ENCODE measurements around the gene ADRM1. TPM values are rescaled to one million over a fixed set of nuclear protein-coding genes. Genes with fewer than 3 reads are reported as not detected.
A peak's percentile ranks its signal among the peaks of the same experiment; 100 is the strongest.

The ADRM1 gene
- total RNA-seq, 1 donor from 2014 or later, result 32.9 TPM

GRCh38 chr20:62298577-62299249 lies 4.1 kb upstream of the ADRM1 start:
- no peak for DNase-seq

- DNase-seq, result no peak
Observed at GRCh38 chr20:62299666-62300236, 3.0 kb upstream of the ADRM1 start.

- no peak for DNase-seq
Observed at GRCh38 chr20:62300319-62300718, 2.5 kb upstream of the ADRM1 start.

- DNase-seq, result no peak
Observed at GRCh38 chr20:62301111-62301668, 1.6 kb upstream of the ADRM1 start.

GRCh38 chr20:62301773-62302340 lies 940 bp upstream of the ADRM1 start:
- DNase-seq, result peak; percentile 85

- DNase-seq, result no peak
Observed at GRCh38 chr20:62303062-62303339, 204 bp downstream of the ADRM1 start.

- DNase-seq, result no peak
Observed at GRCh38 chr20:62303340-62304226, 786 bp downstream of the ADRM1 start.

GRCh38 chr20:62304331-62305148 lies 1.7 kb downstream of the ADRM1 start:
- no peak for DNase-seq

GRCh38 chr20:62305149-62305764 lies 2.5 kb downstream of the ADRM1 start:
- no peak for DNase-seq

GRCh38 chr20:62305765-62306413 lies 3.1 kb downstream of the ADRM1 start:
- DNase-seq, result no peak

- no peak for DNase-seq
Observed at GRCh38 chr20:62306414-62307187, 3.8 kb downstream of the ADRM1 start.

GRCh38 chr20:62307226-62308101 lies 4.7 kb downstream of the ADRM1 start:
- no peak for DNase-seq

GRCh38 chr20:62308102-62308822 lies 5.5 kb downstream of the ADRM1 start:
- no peak for DNase-seq

- no peak for DNase-seq
Observed at GRCh38 chr20:62309198-62309944, 6.6 kb downstream of the ADRM1 start.

- DNase-seq, result no peak
Observed at GRCh38 chr20:62309947-62310756, 7.4 kb downstream of the ADRM1 start.

GRCh38 chr20:62310757-62311121 lies 7.9 kb downstream of the ADRM1 start:
- DNase-seq, result no peak

GRCh38 chr20:62311150-62311549 lies 8.4 kb downstream of the ADRM1 start:
- DNase-seq, result no peak
